NB4 (cell line): ENCODE results near the gene FAM217B.

Experiments
- CTCF ChIP-seq: IDR thresholded peaks from one replicate; pipeline ENCODE4 v1.5.1; 2012; ENCODE audit warnings: low read depth, low read length
- MYC ChIP-seq: IDR thresholded peaks from 2 replicates; pipeline ENCODE4 v1.6.1; 2011; ENCODE audit warnings: low read depth, low read length

GRCh38 chr20:59920944-59921343 is 19.2 kb upstream of the FAM217B start:
- TF ChIP-seq CTCF: no peak
- no peak for TF ChIP-seq MYC
